Hematopoietic multipotent progenitor cell treated with erythropoietin and hydrocortisone succinate and interleukin-3 and kit ligand, for 8 days (in vitro differentiated cells): ENCODE data around the gene SIRPA.

Source experiments
- DNase-seq: peaks from one replicate; pipeline ENCODE4 v3.0.0-alpha.2; 2015

The SIRPA gene

DNA sequence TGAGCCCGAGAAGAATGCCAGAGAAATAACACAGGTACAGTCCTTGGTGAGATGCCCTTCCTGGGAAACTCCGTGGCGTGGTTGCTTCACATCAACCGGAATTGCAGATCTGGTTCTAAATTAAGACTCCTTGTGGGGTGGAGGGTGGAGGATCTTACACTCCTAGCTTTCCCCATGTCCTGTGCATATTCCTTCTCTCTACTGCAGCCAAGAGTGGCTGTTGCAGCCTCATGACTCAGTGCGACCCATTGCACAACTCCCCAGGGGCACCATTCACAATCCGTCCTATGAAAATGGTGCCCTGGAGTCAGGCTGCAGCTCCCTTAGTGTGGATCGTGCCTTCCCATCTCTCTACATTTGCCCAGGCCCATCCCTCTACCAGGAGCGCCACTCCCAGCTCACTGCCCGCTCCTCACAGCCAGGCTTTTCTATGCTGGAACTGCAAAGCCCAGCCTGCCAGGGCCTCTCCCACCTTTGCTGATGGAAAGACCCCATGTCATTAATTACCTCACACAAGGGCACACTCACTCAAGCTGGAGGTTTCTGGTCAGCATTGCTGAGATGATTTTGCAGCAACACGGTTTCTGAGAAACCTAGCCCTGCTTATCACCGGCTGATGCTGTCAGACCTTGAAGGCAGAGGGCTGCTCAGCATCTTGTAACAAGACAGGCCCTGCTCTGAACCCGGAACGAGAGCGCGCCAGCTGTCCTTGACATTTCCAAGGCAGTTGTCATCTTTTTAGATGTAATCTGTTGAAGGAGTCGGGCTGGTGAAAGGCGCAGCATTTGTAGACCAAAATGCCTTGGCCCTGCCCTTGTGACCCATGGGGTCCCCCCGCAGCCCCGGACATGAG, 39.7 kb downstream of the SIRPA start:
- no peak for DNase-seq

DNA sequence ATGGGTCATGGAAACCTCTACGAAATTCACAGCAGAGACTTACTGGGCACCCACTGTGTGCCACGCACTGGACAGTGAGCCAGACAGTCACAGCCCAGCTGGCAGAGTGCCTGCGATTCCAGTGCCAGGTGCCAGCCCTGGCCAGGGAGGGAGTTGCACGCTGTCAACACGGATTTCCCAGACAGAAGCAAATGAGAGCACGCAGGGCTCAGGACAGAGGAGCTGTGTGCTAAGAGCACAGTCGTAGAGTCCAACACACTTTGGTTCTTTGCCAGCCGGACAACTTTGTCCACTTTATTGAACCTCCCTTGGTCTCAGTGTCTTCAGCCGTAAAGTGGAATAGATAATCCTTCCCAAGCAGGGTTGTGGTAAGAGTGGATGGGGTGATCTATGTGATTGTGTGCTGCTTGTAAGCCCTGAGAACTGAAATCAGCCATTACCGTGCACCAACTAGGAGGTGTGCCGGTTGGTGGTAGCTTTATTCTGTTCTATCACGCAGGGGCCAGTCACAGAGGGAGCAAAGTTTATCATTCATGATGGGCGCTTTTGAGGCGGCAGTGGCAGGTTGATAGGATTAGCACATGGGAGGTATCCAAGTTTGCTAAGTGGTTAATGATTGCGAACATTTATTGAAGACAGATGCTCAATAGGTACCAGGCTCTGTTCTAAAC, 40.6 kb downstream of the SIRPA start:
- DNase-seq, result no peak

DNA sequence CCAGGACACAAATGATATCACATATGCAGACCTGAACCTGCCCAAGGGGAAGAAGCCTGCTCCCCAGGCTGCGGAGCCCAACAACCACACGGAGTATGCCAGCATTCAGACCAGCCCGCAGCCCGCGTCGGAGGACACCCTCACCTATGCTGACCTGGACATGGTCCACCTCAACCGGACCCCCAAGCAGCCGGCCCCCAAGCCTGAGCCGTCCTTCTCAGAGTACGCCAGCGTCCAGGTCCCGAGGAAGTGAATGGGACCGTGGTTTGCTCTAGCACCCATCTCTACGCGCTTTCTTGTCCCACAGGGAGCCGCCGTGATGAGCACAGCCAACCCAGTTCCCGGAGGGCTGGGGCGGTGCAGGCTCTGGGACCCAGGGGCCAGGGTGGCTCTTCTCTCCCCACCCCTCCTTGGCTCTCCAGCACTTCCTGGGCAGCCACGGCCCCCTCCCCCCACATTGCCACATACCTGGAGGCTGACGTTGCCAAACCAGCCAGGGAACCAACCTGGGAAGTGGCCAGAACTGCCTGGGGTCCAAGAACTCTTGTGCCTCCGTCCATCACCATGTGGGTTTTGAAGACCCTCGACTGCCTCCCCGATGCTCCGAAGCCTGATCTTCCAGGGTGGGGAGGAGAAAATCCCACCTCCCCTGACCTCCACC, 42.2 kb downstream of the SIRPA start:
- no peak for DNase-seq

DNA sequence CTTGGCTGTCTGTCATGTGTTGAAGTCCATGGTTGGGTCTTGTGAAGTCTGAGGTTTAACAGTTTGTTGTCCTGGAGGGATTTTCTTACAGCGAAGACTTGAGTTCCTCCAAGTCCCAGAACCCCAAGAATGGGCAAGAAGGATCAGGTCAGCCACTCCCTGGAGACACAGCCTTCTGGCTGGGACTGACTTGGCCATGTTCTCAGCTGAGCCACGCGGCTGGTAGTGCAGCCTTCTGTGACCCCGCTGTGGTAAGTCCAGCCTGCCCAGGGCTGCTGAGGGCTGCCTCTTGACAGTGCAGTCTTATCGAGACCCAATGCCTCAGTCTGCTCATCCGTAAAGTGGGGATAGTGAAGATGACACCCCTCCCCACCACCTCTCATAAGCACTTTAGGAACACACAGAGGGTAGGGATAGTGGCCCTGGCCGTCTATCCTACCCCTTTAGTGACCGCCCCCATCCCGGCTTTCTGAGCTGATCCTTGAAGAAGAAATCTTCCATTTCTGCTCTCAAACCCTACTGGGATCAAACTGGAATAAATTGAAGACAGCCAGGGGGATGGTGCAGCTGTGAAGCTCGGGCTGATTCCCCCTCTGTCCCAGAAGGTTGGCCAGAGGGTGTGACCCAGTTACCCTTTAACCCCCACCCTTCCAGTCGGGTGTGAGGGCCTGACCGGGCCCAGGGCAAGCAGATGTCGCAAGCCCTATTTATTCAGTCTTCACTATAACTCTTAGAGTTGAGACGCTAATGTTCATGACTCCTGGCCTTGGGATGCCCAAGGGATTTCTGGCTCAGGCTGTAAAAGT, 43.5 kb downstream of the SIRPA start:
- no peak for DNase-seq

DNA sequence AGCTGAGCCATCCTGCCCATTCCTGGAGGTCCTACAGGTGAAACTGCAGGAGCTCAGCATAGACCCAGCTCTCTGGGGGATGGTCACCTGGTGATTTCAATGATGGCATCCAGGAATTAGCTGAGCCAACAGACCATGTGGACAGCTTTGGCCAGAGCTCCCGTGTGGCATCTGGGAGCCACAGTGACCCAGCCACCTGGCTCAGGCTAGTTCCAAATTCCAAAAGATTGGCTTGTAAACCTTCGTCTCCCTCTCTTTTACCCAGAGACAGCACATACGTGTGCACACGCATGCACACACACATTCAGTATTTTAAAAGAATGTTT, 44.0 kb downstream of the SIRPA start:
- no peak for DNase-seq

DNA sequence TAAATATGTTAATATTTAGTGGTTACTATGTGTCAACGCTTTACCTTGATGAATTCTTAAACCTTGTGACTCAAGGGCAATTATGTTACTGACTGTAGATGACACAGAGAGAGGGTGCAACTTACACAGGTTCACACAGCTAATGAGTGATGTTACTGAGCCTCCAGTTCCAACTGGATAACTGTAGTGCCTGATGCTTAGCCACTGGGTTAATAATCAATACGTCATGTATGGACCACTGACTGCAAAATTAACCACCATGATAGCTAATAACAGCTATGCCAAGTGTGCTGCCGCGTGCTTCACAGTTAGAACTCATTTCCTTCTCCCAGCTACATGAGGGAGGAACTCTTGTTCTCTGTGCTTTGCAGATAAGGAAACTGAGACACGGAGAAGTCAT, 45.4 kb downstream of the SIRPA start:
- DNase-seq, result no peak

DNA sequence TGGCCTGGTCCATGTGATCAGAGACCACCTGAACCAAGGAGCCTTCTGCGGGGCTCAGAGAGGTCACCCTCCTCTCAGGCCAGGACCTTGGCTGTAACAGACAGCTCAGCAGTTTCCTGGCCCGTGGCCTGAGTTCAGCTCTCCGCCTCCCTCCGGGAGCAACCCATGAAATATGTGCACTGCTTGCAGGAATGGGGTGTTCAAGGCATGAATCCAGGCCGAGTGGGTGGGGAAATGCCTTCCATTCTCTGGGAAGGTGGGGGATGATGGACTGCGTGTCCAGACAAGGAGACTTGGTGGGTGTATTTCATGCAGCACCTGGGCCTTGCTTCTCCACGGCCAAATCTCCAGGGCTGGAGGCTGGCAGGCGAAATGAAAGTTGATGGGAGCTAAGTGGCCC, 46.0 kb downstream of the SIRPA start:
- DNase-seq, result no peak

DNA sequence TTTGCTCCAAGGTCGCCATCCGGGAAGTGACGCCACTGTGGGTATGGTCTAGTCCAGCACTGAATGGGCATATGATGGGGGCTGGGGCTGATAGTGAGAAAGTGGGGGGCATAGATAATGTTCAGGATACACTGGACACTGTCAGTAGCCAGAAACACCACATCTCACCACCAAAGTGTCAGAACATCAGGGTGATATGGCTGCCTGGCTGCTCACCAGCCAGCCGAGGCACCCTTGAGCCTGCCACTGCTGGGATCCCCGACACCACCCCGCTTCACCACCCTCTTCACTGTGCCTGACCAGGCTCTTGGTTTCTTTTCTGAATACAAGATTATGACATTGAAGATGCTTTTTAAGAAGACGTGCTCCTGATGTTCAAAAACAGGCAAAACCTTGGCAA, 46.9 kb downstream of the SIRPA start:
- DNase-seq, result no peak

DNA sequence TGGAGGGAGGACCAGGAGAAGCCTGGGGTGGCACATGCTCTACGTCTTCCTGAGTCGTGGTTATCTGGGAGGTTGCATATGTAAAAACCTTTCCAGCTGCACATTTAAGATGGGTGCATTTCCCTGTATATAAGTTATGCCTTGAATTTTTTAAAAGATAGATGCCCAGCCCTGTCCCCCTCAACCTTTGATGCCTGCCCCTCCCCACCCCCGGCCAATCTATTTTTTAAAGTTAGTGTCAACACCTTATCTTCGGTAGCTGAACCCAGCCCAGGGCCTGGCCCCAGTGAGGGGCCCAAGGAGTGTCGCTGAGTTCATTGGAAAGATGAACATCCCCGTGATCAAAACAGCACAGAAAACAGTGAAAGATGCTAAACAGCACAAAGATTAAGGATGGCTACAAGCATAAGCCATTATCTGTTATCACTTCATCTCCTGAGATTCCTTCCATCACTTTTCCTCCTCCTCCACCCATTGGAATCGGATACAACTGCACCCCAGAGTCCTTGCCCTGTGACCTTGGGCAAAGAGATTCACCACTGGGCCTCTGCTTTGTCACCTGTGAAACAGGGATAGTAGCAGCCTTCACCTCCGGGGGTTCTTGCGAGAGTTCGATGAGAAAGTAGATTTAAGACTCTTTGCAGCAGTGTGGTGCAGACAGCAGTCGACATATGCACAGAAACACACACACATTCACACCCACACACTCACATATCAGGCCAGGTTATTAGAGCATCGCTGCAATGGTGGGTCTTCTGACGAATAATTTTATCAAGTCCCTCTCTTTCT, 47.5 kb downstream of the SIRPA start:
- no peak for DNase-seq

DNA sequence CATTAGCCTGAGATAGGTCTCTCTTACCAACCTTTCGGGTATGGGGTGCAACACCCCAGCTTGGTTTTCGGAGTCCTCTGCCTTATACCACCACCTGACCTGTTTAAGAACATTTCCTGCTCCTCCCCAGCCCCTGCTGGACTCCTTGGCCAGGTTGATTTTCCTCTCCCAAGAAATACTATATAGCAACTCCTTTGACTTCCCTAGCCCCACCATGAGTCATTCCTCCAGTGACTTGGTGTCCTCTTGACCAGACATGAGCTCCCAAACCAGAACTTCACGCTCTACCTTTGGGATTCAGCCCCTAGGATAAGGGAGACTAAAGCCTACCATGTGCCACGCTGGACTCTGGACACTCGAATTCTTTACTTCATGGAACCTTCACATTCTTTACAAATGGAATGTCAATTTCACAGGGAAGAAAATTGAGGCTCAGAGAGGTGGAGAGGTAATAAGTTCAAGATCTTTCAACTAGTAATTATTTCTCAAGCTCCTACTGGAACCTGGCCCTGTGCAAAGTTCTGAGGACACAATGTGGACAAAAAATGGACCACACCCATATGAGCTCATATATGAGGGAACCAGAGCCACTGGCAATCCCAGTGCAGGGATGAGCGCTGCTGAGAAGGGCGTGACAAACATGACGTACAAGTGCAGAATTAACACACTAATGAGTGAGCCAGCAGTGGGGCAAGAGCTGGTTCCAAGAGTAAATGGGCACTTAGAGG, 48.2 kb downstream of the SIRPA start:
- no peak for DNase-seq

DNA sequence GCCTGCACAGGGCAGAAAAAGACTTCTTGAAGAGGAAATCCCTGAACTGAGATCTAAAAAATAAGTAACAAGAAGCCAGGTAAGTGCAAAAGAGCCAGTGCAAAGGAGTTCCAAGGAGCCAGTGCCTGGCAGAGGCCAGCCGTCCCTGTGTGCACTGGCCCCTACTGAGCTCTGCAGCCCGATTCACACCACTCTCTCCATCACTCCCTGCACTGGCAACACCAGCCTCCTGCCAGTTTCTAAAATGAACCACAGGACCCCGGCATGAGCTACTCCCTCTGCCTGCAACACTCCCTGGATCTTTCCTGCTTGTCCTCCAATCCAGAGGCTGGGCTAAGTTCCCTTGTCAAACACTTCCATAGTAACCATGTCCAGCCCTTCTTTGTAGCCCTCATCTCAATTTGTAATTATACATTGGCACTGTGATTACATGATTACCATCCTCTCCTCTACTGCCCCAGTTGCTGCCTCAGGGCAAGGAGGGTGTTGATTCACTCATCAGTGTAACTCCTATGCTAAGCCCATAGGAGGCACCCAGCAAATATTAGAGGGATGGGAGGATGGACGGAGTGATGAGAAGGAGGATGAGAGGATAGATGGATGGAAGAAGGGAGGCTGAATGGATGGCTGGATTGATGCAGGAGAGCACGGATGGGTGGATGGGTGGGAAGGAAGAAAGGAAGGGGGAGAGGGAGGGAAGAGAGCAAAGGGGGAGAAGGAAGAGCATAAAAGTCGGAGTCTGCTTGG, 49.3 kb downstream of the SIRPA start:
- DNase-seq, result no peak

DNA sequence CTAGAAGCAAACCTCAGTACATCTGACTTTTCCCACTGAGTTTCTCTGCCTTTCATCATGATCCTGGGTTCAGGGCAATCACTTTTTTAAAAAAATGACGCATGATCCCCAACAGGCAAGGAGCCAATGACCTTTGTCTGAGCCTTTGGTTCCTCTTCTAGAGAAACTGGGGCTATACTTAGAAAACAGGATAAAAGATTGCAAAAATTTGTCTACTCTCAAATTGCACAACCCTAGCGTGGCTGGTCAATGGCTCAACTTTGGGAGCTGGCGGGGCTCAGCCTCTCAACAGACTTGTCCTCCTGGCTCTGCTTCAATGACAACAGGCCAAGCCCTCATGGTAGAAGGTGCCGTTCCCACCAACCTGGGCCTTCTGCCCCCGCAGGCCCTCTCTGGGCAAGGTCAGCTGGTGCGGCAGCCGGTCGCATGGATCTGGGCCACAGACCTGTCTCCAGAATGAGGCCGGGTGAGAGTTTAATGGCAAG, 50.0 kb downstream of the SIRPA start:
- peak; percentile 30 for DNase-seq

DNA sequence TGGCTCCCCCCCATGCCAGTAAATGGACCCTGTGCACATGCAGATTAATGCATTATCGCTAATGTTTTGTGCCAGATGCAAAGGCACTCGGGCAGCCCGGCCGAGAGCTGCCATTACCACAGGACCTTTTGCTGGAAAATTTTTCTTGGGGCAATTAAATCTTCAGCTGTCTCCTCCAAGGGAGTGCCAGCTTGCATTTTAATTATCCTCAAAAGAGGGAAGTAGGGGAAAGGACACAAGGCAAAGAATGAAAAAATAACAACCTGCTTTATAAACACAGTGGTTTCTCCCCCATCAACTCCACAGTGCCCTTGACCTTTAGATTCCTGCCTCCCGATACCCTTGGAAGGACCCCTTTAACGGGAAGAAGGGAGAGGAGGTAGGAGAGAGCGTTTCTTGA, 50.5 kb downstream of the SIRPA start:
- DNase-seq, result no peak

DNA sequence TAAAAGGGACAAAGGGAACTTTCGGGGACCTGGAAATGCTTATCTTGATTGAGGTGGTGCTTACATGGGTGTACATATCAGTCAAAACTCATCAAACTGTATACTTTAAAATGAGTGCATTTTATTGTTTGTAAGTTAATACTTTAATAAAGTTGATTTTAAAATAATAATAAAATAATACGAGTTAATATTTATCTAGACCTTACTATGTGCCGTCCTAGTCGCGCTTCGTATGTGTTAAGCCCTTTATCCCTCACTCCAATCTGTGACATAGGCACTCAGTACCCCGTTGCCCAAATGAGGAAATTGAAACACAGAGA, 51.2 kb downstream of the SIRPA start:
- peak; percentile 11 for DNase-seq

DNA sequence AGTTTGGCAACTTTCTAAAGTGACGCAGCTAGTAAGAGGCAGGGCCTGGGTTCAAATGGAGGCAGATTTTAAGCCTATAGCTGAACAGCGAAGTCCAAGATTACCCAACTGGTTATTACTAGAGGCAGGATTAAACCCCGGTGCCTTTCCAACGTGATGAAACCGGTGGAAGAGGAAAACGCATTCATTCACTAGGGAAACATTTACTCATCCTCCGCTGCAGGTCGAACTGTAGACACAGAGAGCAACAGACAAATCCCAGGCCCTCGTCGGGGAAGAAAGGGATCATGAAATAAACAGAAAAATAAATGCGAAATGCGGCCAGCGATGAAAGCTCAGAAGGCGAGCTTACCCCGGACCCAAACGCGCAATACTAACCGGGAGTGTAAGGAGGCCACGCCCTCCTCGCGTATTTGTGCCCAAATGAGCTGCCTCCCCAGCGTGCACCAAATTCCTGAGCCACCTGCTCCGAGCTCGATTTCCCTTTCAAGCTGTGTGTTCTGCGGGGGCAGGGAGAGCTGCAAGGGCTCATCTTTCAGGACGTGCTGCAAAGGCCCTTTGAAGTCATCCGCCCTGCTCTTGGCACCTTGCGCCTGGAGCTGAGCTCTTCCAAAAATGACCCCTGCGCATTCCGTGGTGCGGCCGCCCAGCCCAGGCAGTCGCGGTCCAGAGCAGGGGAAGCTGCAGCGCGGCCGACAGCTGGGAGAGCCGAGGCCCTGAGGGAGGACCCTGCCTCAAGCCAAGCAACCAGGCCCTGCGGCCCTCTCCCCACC, 51.7 kb downstream of the SIRPA start:
- no peak for DNase-seq

DNA sequence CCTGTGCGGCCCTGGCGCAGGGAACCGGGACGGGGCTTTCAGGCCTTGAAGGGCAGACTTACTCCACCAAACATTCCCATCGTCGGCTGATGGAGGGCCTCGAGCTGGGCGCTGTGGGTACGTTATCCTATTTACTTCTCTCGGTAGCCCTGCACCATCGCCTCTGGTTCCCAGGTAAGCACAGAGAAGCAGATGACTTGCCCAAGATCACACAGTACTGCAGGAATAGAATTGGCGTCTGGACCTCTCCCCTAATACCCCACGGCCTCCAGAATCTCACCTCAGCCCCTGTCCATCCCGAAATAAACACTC, 52.3 kb downstream of the SIRPA start:
- DNase-seq, result no peak

DNA sequence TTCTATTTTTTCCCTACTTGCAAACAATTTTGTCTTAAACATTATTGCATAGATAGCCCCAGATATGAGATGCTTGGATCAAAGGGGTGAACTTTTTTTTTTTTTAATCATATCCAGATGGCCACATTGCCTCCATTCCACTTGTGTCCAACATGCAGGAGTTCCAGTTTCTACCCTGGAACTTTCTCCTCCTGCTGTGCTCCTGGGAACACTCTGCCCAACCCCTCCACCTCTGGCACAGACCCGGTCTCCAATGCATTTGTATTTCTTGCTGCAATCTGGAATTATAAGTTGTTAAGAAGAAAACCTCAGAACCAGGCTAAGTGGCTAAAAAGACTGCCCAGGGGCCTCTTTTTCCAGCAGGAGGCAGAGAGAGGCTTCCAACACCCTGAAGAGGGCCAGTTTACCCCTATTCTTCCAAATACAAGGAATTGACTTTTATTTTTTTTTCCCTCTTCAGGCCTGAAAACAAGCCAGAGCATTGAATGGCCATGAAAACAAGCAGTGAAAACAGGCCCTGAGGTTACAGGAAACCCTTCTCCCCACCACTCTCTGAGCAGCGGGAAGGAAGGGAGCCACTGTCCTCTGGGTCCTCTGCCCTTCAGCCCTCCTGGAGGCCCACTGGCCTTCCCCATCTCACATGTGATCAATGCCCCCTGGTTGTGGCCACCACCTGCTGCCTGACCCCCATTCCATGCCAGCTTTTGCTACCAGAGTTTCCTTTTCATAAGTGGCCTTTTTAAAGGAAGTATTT, 54.3 kb downstream of the SIRPA start:
- DNase-seq, result no peak

DNA sequence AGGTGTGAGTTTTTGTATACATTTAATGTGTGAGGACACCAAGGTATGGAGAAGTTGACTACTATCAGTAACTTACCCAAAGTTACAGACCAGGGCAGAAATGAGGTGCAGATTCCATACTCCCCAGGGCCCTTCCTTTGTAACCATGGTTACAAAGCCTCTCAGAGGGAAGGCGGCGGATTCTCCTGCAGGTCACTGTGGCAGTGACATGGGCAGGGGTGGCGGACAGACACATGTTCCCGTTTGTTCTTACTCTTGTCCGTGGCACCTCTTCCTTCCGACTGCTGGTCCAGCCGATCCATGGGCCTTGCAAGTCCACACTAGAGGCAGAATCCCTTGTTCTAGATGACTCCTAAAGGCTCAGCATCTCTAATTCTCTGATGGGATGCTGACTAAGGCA, 55.6 kb downstream of the SIRPA start:
- no peak for DNase-seq

DNA sequence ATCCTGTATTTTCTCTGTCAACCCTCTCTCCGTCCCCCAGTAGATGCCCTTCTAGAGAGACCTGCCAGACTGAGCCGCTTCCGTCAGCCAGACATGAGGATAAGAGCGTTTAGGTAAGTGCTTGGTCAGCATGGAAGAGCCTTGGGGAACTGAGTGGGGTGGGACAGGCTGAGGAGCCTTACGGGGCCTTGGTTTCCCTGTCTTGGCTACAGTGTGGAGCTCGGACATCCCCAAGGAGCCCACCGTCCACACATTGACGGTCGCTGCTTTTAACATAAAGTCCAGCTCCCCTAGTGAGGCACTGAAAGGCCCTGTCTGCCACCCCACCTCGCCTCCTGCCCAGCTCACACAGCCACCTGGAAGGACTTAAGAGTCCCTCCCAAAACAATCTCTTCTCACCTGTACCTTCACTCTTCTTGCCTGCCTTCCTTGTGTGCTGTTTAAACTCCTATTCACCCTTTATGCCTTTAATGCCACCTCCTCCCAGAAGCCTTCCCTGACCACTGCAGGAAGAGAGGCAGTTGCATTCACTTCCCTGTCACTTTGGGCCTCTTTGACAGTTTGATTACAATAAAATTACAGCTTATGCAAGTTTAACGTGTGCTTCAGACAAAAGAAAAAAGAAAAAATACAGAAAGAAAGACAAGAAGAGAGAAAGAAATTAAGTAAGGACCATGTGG, 56.4 kb downstream of the SIRPA start:
- no peak for DNase-seq
